Skin epidermis (tissue), 12 donors: ENCODE results near the gene RERE.
A peak's percentile ranks its signal among the peaks of the same experiment; 100 is the strongest.

Experiments
- H3K27ac ChIP-seq, 21 experiments: fragments of 200-600 bp; sonication (generic) in 11 of 21; one replicate each; pipeline ENCODE4 v1.5.0; 2020; ENCODE audit warnings: mild to moderate bottlenecking in 3 of 21, inconsistent platforms in 2 of 21, moderate library complexity in 2 of 21
- H3K4me3 ChIP-seq, 7 experiments: fragments of 200-600 bp; sonication (generic) in 2 of 7; one replicate each; pipeline ENCODE4 v1.5.0; 2020; ENCODE audit warnings: inconsistent platforms in 2 of 7, mild to moderate bottlenecking in 2 of 7, moderate library complexity in 1 of 7

RERE gene

DNA sequence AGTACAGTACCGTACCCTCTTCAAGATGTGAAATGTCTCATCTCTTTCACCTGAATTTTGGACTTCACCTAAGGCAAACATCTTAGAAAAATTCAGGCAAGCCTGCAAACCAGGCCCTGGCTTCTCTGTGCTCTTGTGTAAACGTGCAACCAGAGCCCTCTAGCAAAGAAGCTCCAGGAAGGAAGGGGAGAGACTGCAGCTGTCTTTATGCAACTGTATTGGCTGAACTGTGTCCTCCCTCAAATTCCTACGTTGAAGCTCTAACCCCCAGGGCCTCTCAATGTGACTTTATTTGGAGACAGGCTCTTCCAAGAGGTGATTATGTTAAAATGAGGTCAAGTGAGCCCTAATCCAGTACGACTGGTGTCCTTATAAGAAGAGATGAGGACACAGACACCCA, 439.3 kb downstream of the RERE start:
- H3K27ac ChIP-seq, result peak overlapping the region in 4 of 21 experiments; percentile 31 to 67 (median 48)

DNA sequence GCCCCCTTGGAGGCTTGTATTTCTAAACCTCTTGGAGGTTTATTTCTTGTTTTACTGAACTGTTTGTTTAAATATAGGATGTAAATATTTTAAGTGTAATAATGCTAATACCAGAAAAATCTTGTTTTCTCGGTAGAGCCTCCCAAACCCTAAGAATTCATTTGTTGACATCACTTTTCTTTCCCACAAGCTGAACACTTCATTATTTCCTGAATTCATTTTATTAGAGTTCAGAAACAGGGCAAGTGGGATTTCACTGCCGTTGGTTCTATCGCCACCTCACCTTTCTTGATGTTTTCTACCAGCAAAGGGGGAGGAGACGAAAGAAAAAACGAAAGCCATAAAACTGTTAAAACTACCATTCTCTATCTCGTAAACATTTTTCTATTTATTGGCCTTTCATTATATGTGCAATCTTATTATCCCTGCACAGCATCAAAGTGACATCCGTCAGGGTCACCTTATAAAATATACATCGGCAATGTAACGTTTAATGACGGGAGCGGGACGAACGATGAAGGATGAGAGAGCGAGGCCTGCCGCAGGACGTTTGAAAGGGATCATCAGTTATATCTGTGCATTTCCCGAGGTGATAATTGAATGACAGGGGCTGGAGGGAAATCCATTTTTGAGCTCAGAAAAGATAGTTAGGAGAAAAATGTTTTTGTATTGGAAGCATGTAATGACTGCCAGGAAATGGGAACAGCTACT, 440.0 kb downstream of the RERE start:
- Histone ChIP-seq H3K27ac (peak overlapping the region in 1 of 21 experiments; percentile 26), H3K4me3 (no peak overlapping the region)

More for the DNA sequence above, 439.3 kb downstream of the RERE start:
- H3K4me3 ChIP-seq, result no peak overlapping the region

DNA sequence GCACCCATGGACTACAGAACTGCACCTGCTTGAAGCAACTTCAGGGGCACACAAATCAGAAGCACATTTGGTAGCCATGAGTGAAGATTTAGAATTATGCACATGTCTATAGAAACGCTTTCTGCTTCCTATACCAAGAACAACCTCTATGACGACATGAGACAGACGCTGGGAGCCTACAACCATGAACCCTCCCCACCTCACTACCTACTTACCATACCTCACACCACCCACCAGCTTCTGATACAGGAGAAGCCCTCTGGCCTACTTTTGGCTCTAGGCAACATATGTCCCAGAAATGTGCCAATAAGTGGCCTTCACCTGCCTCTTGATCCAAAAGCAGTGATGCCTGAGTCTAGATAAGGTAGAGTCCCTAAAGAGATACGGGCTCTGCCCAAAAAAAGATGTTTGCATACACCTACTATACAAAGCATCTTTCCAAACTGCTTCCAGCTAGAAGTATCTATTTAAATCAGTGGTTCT, 441.0 kb downstream of the RERE start:
- peak overlapping the region in 1 of 21 experiments; percentile 26 for H3K27ac ChIP-seq
- no peak overlapping the region for H3K4me3 ChIP-seq

DNA sequence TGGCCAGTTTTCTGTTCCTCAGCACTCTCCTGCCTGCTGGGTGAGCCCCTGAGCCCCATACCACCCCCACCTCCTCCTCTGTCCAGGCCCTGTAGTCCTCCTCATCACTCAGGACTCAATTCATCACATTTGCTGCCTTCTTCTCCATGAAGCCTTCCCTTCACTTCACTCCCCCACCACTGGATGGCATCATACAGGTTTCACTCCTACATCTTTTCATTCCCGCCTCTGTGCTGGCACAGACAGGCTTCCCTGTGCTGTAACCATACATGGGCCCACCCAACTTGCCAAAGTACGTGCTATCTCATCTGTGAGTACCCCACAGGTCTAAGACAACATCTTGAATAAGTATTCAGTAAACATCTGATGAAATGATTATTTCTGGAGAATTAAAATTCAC, 442.6 kb downstream of the RERE start:
- Histone ChIP-seq H3K27ac (peak overlapping the region in 11 of 21 experiments; percentile 30 to 83 (median 65)), H3K4me3 (no peak overlapping the region)

DNA sequence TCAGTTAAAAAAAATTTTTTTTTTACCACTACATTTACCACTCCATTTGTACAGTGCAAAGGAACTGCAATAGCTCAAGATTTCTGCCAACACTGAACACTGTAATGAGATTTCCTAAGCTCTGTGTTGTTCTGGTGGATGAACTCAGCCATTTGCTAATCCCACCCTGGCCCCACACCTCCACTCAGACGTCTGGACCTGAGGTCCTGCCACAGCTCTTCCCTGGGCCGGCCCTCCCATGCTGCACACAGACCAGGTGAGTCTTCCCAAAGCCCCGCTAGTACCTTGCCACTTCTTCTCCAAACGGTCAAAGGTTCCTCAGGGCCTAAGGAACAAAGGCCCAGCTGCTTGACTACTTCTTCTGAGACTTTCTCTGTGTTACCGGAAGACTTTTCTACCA, 443.1 kb downstream of the RERE start:
- H3K4me3 ChIP-seq, result no peak overlapping the region
- peak overlapping the region in 15 of 21 experiments; percentile 30 to 83 (median 64) for H3K27ac ChIP-seq

DNA sequence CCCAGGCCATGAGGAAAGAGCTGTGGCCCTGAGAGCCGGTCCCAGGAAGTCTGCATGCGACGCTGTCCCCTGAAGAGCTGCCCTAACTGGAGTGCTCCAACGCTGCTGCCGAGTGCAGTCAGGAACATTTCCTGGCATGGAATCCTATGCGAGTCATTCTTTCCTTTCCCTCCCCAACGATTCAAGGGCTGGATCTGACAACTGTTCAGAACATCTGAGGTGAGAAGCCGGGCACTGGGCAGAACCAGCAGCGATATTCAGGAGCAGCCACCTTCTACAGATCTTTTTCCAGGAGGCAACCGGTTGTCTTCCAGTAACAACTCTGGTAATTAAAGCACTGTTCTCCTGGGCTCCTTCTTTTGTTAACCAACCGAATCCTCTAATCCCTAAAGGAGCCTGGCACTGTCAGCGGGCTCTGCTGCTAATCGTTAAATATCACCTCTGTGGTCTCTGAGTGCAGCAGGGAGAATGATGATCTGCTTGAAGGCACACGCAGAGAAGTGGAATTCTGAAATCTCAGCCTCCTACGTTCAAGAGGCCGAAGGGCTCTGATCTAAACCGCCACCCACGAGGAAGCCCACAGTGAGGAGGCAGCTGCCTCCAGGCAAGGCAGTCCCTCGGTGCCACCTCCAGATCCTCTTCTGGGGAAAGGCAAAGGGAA, 443.7 kb downstream of the RERE start:
- peak overlapping the region in 16 of 21 experiments; percentile 20 to 83 (median 64) for H3K27ac ChIP-seq
- no peak overlapping the region for H3K4me3 ChIP-seq

DNA sequence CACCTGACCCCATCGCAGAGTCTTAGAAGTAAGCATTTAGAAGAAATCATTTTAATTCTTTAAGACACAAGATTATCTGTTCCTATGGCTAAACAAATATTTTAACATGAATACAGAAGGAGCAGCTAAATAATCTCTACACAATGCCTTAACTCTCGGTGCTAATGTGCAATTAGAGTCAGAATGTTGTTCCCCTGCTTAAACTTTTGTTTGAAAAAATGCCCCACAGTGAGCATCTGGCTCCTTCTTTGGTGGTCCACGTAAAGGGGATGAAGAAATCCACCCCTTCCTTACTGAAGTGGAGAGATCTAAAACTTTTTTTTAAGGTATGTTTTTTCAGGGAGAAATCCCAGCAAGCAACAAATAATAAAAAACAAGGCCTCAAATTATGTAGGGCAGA, 444.3 kb downstream of the RERE start:
- H3K27ac ChIP-seq, result peak overlapping the region in 15 of 21 experiments; percentile 20 to 83 (median 64)
- no peak overlapping the region for H3K4me3 ChIP-seq

DNA sequence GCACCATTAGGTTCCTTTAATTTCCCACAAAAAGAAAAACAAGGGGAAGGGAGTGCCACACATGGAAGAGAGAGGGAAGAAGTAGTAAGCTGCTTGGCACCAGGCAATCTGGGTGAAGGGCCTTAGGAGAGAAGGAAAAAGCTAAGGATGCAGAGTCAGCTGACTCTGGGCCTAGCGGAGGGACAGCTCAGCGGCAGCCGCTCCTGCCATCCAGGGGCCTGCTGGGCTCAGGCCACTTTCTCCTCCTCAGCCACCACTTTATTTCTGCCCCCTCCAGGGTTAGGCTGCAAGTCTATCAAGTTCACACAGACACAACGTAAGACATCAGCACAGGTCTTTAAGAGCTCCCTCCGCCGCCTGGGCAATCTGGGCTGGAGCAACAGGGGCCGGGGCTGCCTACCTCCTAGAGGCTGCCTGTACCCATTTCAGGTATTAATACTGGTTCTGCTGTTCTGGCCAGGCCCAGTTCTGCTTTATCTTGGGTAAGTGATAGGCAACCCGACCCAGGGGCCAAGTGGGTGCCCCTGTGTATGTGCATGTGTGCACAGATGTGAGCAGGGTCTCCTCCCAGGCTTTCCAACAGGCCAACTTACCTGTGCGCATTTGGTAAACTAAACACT, 446.0 kb downstream of the RERE start:
- Histone ChIP-seq H3K4me3 (no peak overlapping the region), H3K27ac (peak overlapping the region in 7 of 21 experiments; percentile 4 to 53 (median 28))

DNA sequence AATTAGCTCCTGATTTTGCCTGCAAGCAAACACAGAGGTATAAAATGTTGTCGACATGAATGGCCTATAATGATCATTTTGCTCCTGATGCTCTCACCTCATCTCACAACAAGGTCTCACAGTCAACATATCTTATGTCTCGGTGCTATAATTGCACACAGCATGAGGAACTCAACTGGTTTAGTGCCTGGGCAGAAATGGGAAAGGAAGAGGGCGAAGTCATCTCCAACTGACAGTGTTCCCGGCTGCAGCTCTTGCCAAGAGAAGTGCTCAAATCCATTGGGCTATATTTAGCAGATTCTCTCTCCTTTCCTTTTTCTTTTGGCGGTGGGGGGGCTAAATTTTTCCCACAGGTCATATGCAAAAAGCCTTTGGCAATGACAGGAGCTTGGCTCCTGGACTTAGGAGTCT, 446.5 kb downstream of the RERE start:
- H3K4me3 ChIP-seq, result no peak overlapping the region
- peak overlapping the region in 6 of 21 experiments; percentile 4 to 53 (median 30) for H3K27ac ChIP-seq

DNA sequence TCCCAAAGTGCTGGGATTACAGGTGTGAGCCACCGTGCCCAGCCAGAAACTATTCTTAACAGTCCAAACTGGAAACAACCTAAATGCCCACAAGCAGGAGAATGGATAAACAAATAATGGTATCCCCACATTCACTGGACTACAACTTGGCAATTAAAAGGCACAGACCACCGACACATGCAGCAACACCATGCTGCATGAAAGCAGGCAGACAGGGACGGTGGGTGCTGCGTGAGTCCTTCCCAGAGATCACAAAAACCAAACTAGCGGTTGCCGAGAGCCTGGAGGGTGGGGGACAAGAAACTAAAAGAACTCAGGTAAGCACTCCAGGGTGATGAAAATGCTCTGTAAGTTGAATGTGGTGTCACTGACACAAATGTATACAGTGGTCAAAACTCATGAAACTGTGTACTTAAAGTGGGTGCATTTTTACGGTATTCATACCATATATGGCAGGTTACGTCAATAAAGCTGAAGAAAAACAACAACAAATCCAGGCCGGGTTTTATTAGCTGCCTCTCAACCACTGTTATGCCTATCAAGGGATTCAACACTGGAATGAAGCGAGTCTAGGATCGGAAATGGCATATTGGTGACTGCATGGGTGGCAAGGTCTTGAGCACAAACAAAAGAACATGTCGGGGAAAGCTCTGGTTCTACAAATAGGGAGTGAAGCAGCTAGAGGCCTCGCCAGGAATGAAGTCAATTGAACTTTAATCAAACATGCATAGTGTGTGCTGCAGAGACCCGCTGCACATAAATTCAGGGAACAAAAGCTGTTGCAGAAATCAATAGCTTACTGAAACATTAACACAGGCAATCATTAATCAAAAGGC, 447.2 kb downstream of the RERE start:
- Histone ChIP-seq H3K4me3 (no peak overlapping the region), H3K27ac (no peak overlapping the region)

DNA sequence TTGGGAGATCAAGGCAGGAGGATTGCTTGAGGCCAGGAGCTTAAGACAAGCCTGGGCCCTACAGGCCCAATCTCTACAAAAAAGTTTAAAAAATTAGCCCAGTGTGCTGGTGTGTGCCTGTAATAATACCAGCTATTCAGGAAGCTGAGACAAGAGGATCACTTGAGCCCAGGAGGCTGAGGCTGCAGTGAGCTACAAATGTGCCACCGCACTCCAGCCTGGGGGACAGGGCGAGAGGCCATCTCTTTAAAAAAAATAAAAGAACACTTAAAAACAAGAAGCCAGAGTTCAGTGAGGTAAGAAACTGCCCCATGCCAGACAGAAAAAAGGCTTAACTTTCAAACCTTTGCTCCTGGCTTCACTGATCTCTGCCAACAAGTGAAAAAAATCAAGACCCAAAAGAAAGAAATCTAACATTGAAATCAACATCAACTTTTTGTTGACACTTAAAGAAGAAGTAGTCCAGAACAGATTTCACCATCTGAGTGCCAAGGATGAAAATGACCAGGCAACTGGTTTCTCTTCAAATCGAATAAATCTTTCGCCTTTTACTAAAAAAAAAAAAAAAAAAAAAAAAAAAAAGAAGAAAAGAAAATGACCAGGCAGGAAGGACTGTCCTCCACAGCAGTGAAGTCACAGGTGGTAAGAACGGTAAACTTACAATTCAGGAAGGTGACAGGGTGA, 448.3 kb downstream of the RERE start:
- no peak overlapping the region for H3K4me3 ChIP-seq

DNA sequence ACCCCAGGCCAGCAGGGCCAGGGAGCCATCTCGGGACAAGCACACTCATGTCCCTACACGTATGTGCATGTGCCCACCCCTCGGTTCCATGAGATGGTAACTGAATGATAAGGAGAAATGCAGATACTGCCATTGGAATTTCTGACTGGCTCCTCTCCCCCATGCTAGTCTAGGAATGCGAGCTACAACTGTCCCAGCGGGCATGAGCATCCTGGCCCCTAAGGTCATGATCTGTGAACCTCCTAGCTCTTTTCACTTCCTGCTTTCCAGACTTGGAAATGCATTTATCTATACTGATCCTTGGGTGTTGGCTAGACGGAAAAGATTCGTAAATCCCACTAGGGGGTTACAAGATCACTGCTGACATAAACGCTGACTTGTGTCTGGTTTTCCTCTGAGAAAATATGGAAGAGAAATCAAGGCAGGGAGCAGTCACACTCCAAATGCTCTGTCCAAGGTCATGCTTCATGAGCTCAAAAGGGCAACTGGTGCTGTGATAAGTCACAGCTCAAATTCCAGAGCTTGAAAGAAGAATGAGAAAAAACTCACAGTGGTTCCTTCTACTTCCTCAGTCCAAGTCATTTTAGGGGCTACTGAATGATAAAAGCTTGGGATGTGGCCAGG, 449.8 kb downstream of the RERE start:
- Histone ChIP-seq H3K4me3 (no peak overlapping the region), H3K27ac (no peak overlapping the region)

More for the DNA sequence above, 448.3 kb downstream of the RERE start:
- H3K27ac ChIP-seq, result peak overlapping the region in 1 of 21 experiments; percentile 22

DNA sequence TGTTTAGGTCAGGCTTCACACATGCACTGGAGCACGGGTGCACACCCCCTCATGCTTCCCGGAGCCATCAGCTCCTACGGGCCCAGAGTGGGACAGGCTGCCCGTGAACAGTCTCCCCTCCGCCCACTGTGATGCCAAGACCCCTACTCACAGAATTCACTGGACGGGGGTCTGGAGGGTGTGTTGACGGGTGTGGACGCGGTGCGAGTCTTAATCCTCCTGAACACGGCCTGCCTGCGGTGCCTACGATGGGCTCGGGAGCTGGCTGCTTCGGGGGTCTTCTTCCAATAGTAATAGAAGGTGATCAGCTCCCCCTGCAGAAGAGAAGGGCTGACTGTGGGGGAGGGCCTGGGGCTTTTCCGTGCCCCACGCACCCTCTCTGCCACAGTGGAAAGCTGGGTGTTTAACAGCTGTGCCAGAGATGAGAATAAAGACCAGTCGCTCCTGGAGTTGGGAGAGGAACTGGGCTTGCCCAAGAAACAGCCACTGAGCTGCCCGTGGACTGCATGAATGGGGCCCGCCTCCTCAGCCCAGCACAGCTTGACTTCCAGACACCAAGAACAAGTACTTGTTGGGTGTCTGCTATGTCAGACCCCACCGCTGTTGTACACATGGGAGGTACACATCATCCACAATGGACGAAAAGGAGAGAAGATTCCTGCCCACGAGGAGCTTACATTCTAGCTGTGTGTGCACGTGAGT, 451.6 kb downstream of the RERE start:
- no peak overlapping the region for H3K4me3 ChIP-seq
- no peak overlapping the region for H3K27ac ChIP-seq

DNA sequence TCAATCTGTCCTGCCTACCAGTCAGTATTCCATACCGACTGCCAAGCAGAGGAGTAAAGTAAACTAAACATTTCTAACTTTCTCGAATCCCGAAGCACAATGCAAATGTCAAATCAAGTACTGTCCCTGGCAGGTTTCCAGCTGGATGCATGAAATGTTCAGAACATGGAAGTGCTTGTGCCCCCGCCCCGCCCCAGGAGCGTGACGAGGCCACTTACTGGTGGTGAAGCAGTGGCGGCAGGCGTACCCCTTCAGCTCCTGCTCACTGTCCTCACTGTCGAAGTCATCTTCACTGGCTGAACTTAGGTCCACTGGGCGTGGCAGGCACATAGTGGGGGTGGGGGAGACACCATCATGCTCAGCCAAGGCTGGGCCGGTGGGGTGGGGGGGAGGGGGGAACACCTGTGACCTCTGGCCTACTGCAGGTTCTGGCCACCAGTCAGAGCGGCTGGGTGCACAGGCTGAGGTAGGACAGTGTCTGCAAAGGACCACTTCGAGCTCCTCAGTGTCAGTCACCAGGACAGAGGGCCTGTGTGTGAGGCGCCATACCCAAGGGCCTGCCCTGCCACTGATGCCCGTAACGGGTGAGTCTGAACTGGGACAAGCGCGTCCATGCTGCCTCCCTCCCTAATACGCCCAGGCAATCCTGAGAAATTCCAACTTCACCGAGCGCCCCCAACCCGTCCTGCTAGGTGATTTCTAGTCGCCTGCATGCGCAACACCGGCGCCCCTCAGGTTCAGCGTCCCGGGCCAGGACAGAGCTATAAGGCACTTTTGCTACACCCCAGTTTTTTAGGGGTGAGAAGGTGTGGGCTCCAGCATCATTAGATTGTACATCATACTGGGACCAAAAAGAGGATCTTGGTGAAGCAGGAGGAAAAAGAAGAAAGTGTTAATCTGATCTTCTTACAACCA, 452.7 kb downstream of the RERE start:
- H3K4me3 ChIP-seq, result no peak overlapping the region

DNA sequence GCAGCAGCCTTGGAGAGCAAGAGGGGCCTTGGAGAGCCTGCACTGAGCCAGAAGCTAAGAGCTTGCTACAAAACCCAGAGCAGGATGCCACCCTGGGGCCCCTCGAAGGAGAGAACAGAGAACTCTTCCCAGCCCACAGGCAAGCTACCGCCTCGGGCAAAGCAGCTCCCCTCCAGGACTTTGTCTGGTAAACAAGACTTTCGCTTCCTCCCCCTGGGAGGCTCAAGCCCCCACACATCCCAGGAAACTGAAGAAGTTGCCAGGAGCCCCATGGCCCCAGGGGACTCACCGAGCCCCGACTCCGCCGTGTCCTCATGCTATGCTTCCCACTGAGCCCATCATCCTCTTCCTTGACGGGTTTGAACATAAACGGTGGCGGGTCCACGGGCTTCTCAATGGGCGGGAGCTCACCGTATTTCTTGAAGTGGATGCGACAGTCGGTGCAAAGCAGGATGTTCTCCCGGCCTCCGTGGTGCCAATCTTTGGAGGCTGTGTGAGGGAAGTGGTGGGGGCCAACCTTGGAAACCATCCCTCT, 453.6 kb downstream of the RERE start:
- Histone ChIP-seq H3K4me3 (no peak overlapping the region), H3K27ac (peak overlapping the region in 6 of 21 experiments; percentile 3 to 69 (median 18))

More for the DNA sequence above, 452.7 kb downstream of the RERE start:
- H3K27ac ChIP-seq, result peak overlapping the region in 4 of 21 experiments; percentile 12 to 69 (median 35)

DNA sequence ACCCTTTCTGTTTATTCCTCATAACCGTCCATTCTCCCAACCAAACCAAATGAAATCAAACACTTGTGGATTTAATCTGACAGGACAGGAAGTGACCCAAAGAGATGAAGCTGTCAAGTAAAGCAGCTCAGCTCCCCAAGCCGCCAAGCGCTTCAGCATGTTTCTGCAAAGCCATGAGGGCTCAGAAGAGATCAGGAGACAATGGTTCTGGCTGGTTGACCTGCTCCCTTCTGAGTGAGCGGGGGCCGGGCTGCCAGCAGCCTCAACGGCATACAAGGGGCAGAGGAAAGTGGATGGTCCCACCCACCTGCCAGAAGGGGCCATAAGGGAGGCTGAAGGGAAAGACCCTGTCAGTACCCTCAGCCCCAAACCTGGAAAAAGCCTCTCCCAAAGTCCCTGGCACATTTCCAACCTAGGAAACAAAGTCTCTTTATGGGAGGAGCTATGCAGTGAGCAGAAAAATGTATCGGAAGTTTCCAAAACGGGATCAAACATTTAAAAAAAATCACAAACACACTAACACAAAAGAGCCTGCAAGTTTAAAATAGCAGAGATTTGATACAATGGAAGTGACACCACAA, 454.2 kb downstream of the RERE start:
- H3K4me3 ChIP-seq, result no peak overlapping the region
- H3K27ac ChIP-seq, result peak overlapping the region in 7 of 21 experiments; percentile 3 to 69 (median 19)
